H9 (cell line): ENCODE results near the gene PPP1R15A. TPM values are rescaled to one million over a fixed set of nuclear protein-coding genes. Genes with fewer than 3 reads are reported as not detected.

Experiments
- DNase-seq: peaks from one replicate; pipeline ENCODE4 v3.0.0-alpha.2; 2017
- H2AFZ ChIP-seq: one replicate; pipeline ENCODE4 v1.6.1; 2013; ENCODE audit warnings: mild to moderate bottlenecking, low read length, control low read depth, moderate library complexity
- H2AK5ac ChIP-seq: 2 replicates; pipeline ENCODE4 v1.6.1; 2013; ENCODE audit warnings: low read length, control low read depth, mixed read lengths; ENCODE audit not compliant: insufficient read length
- H2BK120ac ChIP-seq: one replicate; pipeline ENCODE4 v1.6.1; 2013; ENCODE audit warnings: low read depth, mild to moderate bottlenecking, low read length, control low read depth, inconsistent platforms; ENCODE audit not compliant: poor library complexity, severe bottlenecking
- H2BK12ac ChIP-seq: 2 replicates; pipeline ENCODE4 v1.6.1; 2013; ENCODE audit warnings: low read length, control low read depth, mixed read lengths, low read depth; ENCODE audit not compliant: insufficient read length
- H2BK15ac ChIP-seq: 2 replicates; pipeline ENCODE4 v1.6.1; 2013; ENCODE audit warnings: low read depth, low read length, control low read depth
- H2BK20ac ChIP-seq: one replicate; pipeline ENCODE4 v1.6.1; 2013; ENCODE audit warnings: low read depth, mild to moderate bottlenecking, low read length, control low read depth, inconsistent platforms; ENCODE audit not compliant: poor library complexity, severe bottlenecking
- H2BK5ac ChIP-seq: 2 replicates; pipeline ENCODE4 v1.6.1; 2013; ENCODE audit warnings: low read length, control low read depth, mixed read lengths; ENCODE audit not compliant: insufficient read length
- H3K14ac ChIP-seq: 2 replicates; pipeline ENCODE4 v1.6.1; 2013; ENCODE audit warnings: low read length, control low read depth; ENCODE audit not compliant: insufficient read depth
- H3K18ac ChIP-seq: 2 replicates; pipeline ENCODE4 v1.6.1; 2013; ENCODE audit warnings: low read depth, mild to moderate bottlenecking, mixed read lengths, low read length, control low read depth; ENCODE audit not compliant: insufficient read length
- H3K23ac ChIP-seq: 2 replicates; pipeline ENCODE4 v1.6.1; 2013; ENCODE audit warnings: low read length, control low read depth, mixed read lengths, low read depth; ENCODE audit not compliant: insufficient read length
- H3K23me2 ChIP-seq: 2 replicates; pipeline ENCODE4 v1.6.1; 2013; ENCODE audit warnings: low read depth, mild to moderate bottlenecking, mixed read lengths, low read length, control low read depth; ENCODE audit not compliant: insufficient read length, poor library complexity, severe bottlenecking
- H3K27ac ChIP-seq: 2 replicates; pipeline ENCODE4 v1.5.1; 2013; ENCODE audit warnings: low read length, control low read depth, mixed read lengths, low read depth; ENCODE audit not compliant: insufficient read length
- H3K27me3 ChIP-seq: 2 replicates; pipeline ENCODE4 v1.6.1; 2013; ENCODE audit warnings: low read length, control low read depth, inconsistent platforms; ENCODE audit not compliant: insufficient read depth
- H3K4ac ChIP-seq: 2 replicates; pipeline ENCODE4 v1.6.1; 2013; ENCODE audit warnings: low read depth, mild to moderate bottlenecking, control low read depth, inconsistent platforms, low read length, moderate library complexity
- H3K4me1 ChIP-seq: 2 replicates; pipeline ENCODE4 v1.6.1; 2013; ENCODE audit warnings: low read length, control low read depth, inconsistent platforms; ENCODE audit not compliant: insufficient read depth
- H3K4me2 ChIP-seq: 2 replicates; pipeline ENCODE4 v1.6.1; 2013; ENCODE audit warnings: low read length, control low read depth, mixed read lengths; ENCODE audit not compliant: insufficient read length, insufficient read depth
- H3K56ac ChIP-seq: 2 replicates; pipeline ENCODE4 v1.6.1; 2013; ENCODE audit warnings: low read depth, mild to moderate bottlenecking, mixed read lengths, low read length, control low read depth; ENCODE audit not compliant: insufficient read length
- H3K79me1 ChIP-seq: 2 replicates; pipeline ENCODE4 v1.6.1; 2013; ENCODE audit warnings: low read depth, mild to moderate bottlenecking, moderate library complexity, low read length, control low read depth, inconsistent platforms; ENCODE audit not compliant: insufficient read depth, poor library complexity, severe bottlenecking
- H3K79me2 ChIP-seq: 2 replicates; pipeline ENCODE4 v1.6.1; 2013; ENCODE audit warnings: low read length, control low read depth, inconsistent platforms; ENCODE audit not compliant: insufficient read depth
- H3K9ac ChIP-seq: 2 replicates; pipeline ENCODE4 v1.6.1; 2013; ENCODE audit warnings: low read length, control low read depth, mixed read lengths; ENCODE audit not compliant: insufficient read length; ENCODE audit errors: extremely low read depth
- H3K9me3 ChIP-seq: one replicate; pipeline ENCODE4 v1.6.1; 2013; ENCODE audit warnings: low read depth, low read length, inconsistent platforms; ENCODE audit not compliant: control insufficient read depth
- H3T11ph ChIP-seq: one replicate; pipeline ENCODE4 v1.6.1; 2013; ENCODE audit warnings: mild to moderate bottlenecking, low read length, control low read depth, inconsistent platforms
- H4K20me1 ChIP-seq: one replicate; pipeline ENCODE4 v1.6.1; 2013; ENCODE audit not compliant: control insufficient read depth, insufficient read length, insufficient read depth
- H4K5ac ChIP-seq: 2 replicates; pipeline ENCODE4 v1.6.1; 2013; ENCODE audit warnings: low read depth, mild to moderate bottlenecking, mixed read lengths, low read length, control low read depth; ENCODE audit not compliant: insufficient read length
- H4K8ac ChIP-seq: replicated peaks from 2 replicates; pipeline ENCODE4 v1.6.1; 2013; ENCODE audit warnings: low read length, control low read depth, mixed read lengths, low read depth; ENCODE audit not compliant: insufficient read length
- H4K91ac ChIP-seq: 2 replicates; pipeline ENCODE4 v1.6.1; 2013; ENCODE audit warnings: low read depth, mild to moderate bottlenecking, moderate library complexity, mixed read lengths, low read length, control low read depth; ENCODE audit not compliant: insufficient read length
- H3K27ac Mint-ChIP-seq, 3 experiments: 2 replicates in 2 of 3; 3 replicates in 1 of 3; pipeline ENCODE4 v1.8.0; 2020 to 2021; ENCODE audit warnings: mixed read lengths in 3 of 3, mild to moderate bottlenecking in 1 of 3, moderate library complexity in 1 of 3
- H3K27me3 Mint-ChIP-seq: 2 replicates; pipeline ENCODE4 v1.8.0; 2021; ENCODE audit warnings: low read depth, mild to moderate bottlenecking, moderate library complexity, mixed read lengths
- H3K36me3 Mint-ChIP-seq, 3 experiments: 2 replicates in 2 of 3; 3 replicates in 1 of 3; pipeline ENCODE4 v1.8.0; 2020 to 2021; ENCODE audit warnings: low read depth in 3 of 3, mixed read lengths in 3 of 3; ENCODE audit not compliant: insufficient read depth in 1 of 3
- H3K4me1 Mint-ChIP-seq, 2 experiments: 2 replicates each; pipeline ENCODE4 v1.8.0; 2020; ENCODE audit warnings: mixed read lengths in 2 of 2
- H3K4me3 Mint-ChIP-seq, 2 experiments: 2 replicates in 1 of 2; 3 replicates in 1 of 2; pipeline ENCODE4 v1.8.0; 2020 to 2021; ENCODE audit warnings: mild to moderate bottlenecking in 2 of 2, mixed read lengths in 2 of 2, moderate library complexity in 1 of 2
- H3K9me3 Mint-ChIP-seq, 2 experiments: 2 replicates in 1 of 2; 3 replicates in 1 of 2; pipeline ENCODE4 v1.8.0; 2020; ENCODE audit warnings: mild to moderate bottlenecking in 2 of 2, mixed read lengths in 2 of 2, moderate library complexity in 1 of 2
- CTCF ChIP-seq: fragments of 200-600 bp; sonication (generic); conservative IDR thresholded peaks from 3 replicates; pipeline ENCODE4 v1.8.0; 2021; ENCODE audit warnings: antibody characterized with exemption, mild to moderate bottlenecking
- WGBS: extraction: QIAGEN DNeasy Blood & Tissue Kit; methylation state at CpG from one replicate; pipeline ENCODE4 v1.1.7; 2013; ENCODE audit warnings: missing lambda C conversion rate, low lambda C conversion rate, mixed read lengths; ENCODE audit not compliant: insufficient read length; ENCODE audit errors: extremely low coverage; 5-methylcytosine and 5-hydroxymethylcytosine counted together
- total RNA-seq: library from RNA; stranded (reverse); gene quantifications from 2 replicates; pipeline ENCODE4 v1.2.1, GENCODE V29; 2021

The PPP1R15A gene
- total RNA-seq, 1 experiment from 2014 or later, result 17.2 TPM

- no peak overlapping the region for H3K27ac ChIP-seq
- no peak overlapping the region for H3T11ph ChIP-seq
- no peak overlapping the region for H3K4ac ChIP-seq
- H3K79me2 ChIP-seq, result no peaks in the 10 kb centered on the region
- H3K18ac ChIP-seq, result no peak overlapping the region
- H3K9me3 ChIP-seq, result no peaks in the 10 kb centered on the region
- H3K4me1 Mint-ChIP-seq, result peaks cover 3 to 5% of the 10 kb centered on the region in 2 experiments
- DNase-seq, result no peak
- H2BK20ac ChIP-seq, result no peak overlapping the region
- H3K14ac ChIP-seq, result no peak overlapping the region
- no peaks in the 10 kb centered on the region for H3K79me1 ChIP-seq
- H3K23me2 ChIP-seq, result no peaks in the 10 kb centered on the region
- H4K91ac ChIP-seq, result no peak overlapping the region
- no peak overlapping the region for H4K5ac ChIP-seq
- WGBS, result no CpG with 5 or more reads among the region's 9 CpGs
- no peak overlapping the region for H2BK5ac ChIP-seq
- no peak overlapping the region for H3K56ac ChIP-seq
- H3K4me1 ChIP-seq, result peaks cover 2% of the 10 kb centered on the region; the same call in 1 of the 2 replicates
- H2AK5ac ChIP-seq, result no peak overlapping the region
- no peak overlapping the region for H3K4me3 Mint-ChIP-seq
- peaks cover 0 to 2% of the 10 kb centered on the region in 2 experiments; a peak in 1 of 5 replicates for H3K9me3 Mint-ChIP-seq
- H3K9ac ChIP-seq, result no peak overlapping the region
- H2BK120ac ChIP-seq, result no peak overlapping the region
- no peak overlapping the region for H2AFZ ChIP-seq
- H4K20me1 ChIP-seq, result no peaks in the 10 kb centered on the region
- H3K27me3 ChIP-seq, result no peaks in the 10 kb centered on the region
- H3K27me3 Mint-ChIP-seq, result no peaks in the 10 kb centered on the region; the same call in 1 of the 2 replicates
- no peak for TF ChIP-seq CTCF
- no peak overlapping the region for H2BK12ac ChIP-seq
- no peak overlapping the region for H3K4me2 ChIP-seq
- H4K8ac ChIP-seq, result no peak overlapping the region
- no peak overlapping the region for H3K23ac ChIP-seq
- H3K27ac Mint-ChIP-seq, result 0 out of 7 replicates have a peak overlapping the region, but pooled peaks of 1 of the 3 experiments have one; percentile 23
- no peak overlapping the region for H2BK15ac ChIP-seq
- H3K36me3 Mint-ChIP-seq, result peaks cover 12 to 33% (median 18%) of the 10 kb centered on the region in 3 experiments
These were observed 42.1 kb upstream of the PPP1R15A start for GRCh38 chr19:48830088-48830487.
